ENCODE results near the gene MYOM1.

DNA sequence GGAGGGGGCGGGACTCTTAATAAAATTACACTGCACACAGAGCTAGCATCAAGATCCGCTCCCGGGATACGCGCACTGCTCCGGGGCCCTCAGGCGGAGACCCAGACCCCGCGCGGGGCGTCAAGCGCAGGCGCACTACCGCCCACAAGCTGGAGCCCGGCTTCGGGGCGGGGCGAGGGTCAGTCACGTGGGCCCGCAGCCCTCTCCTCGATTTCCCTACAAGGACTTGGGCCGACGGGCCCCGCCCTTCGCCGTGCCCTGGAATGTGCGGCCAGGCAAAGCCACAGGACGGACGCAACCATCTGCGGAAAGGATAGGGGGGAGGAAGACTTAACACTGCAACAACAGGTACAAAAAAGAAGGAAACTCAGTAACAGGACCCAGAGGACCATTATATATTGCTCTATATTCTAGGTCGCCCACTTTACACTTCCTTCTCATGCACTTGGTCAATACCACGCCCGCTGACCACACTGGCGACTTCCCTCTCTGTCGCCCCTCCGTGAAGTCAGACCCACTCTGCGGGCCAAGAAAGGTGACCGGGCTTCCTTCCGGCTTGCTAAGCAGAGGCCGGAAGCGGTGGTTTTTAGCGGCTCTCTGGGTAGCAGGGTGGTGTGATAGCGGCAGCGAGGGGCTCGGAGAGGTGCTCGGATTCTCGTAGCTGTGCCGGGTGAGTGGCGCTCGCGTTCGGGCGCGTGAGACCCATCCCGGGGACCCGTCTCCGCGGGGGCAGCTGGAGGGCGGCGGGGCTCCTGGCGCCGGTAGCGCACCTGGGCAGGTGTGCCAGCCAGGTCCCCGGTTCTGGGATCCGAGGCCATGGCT is 27.7 kb upstream of the MYOM1 start, which contains the start of gene MYL12A:
- TF ChIP-seq REST (IDR thresholded peaks at IDR 0.05; ENCODE audit: insufficient read depth in 1 of 2, low read depth in 2 of 2, low read length in 2 of 2): no peak
- peak; percentile 96 for TF ChIP-seq TAF1 (IDR thresholded peaks at IDR 0.05; ENCODE audit: borderline replicate concordance, insufficient read depth, low read length)
- peak; percentile 94; the same call in 1 of the 2 replicates for TF ChIP-seq POLR2AphosphoS5 (IDR thresholded peaks at IDR 0.05; ENCODE audit: low read depth, low read length)
- TF ChIP-seq SIN3A (IDR thresholded peaks at IDR 0.05; ENCODE audit: borderline replicate concordance, insufficient read depth, low read length): 0 out of 2 replicates have a peak, but pooled peaks have one; percentile 47
- TF ChIP-seq FOXP2 (optimal IDR thresholded peaks at IDR 0.05; ENCODE audit: borderline replicate concordance, extremely low read depth, extremely low read length, insufficient read depth): no peak
